ENCODE measurements around the gene CTSV. TPM values are rescaled to one million over a fixed set of nuclear protein-coding genes. Genes with fewer than 3 reads are reported as not detected.
"Not testable (repeated sequence)": the region's sequence is repeated elsewhere in the genome, so short reads cannot be mapped to it uniquely, and the experiment has no call there.

Gene CTSV
- 6.7 and 11.3 TPM in 2 replicates for total RNA-seq (ENCODE audit: low replicate concordance)
- long read RNA-seq, transcript CTSV-201 (8 exons, 1,546 nt), result major isoform, 85 of 92 reads
- long read RNA-seq, partial matches to known transcripts, result 1 of 92 reads
- long read RNA-seq, other reads (novel, unspliced or antisense), result 6 of 92 reads

DNA sequence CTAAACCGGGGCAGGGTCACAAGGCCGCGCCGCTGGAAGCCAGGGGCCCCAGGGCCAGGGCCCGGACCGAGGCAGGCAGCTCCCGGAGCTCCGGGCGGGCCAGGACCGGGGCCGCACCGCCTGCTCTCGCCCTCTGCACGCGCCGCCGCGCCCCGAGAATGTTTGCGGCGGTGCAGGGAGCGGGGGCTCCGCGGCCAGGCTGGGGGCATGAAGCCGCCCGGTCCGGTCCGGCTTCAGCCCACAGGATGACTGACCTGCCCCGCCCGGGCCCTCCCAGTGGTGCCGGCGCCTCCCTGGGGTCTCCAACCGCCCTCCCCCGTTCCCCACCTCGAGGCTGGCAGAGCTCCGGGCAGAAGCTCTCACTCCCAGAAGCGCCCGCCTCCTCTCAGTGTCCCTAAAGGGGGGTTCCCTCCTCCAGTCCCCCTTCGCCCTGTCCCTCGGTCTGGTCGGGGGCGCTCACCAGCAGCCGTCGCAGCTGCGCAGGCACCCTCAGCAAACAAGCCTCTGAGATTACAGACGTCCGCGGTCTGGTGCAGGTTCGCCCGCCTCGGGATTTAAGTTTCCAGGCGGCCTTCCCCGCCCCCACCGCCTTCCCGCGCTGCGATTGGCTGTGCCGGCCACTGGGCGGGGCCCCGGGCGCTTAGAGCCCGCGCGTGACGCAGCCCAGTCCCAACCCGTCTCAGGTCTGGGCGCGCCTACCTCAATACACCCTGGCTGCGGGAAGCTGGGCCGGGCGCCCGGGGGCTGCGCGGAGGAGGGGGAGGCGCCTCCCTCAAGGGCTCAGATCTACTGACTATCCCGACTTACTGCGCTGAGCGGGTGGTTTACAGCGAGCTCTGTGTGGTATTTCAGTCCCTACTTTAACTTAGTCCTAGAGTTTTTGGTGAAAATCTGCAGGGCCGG lies at the start of gene CTSV:
TSS of gene CTSV (minus strand) at position 532 of the 903 bp plus-strand sequence. CDS start 1,099 bp downstream, outside the sequence.
- Mint-ChIP-seq H3K4me3 (peak within 1 kb of the TSS; percentile 95), H3K4me1 (ENCODE audit: unreplicated experiment) (peaks cover 12% of the 10 kb centered on the region), H3K27ac (peak within 1 kb of the TSS; percentile 91), H3K9me3 (no peaks in the 10 kb centered on the region), H3K27me3 (peaks cover 34% of the 10 kb centered on the region), H3K36me3 (no peaks in the 10 kb centered on the region)
- TF ChIP-seq CTCF (conservative IDR thresholded peaks at IDR 0.05), result no peak
- peak; percentile 91 for DNase-seq (ENCODE audit: extremely low spot score, unreplicated experiment)

GRCh38 chr9:97087668-97088215 lies 48.8 kb upstream of the CTSV start:
- DNase-seq (ENCODE audit: extremely low spot score, unreplicated experiment); H3K27ac Mint-ChIP-seq; H3K27me3 Mint-ChIP-seq; H3K4me3 Mint-ChIP-seq; H3K36me3 Mint-ChIP-seq; H3K4me1 Mint-ChIP-seq (ENCODE audit: unreplicated experiment); H3K9me3 Mint-ChIP-seq: not testable (repeated sequence)

DNA sequence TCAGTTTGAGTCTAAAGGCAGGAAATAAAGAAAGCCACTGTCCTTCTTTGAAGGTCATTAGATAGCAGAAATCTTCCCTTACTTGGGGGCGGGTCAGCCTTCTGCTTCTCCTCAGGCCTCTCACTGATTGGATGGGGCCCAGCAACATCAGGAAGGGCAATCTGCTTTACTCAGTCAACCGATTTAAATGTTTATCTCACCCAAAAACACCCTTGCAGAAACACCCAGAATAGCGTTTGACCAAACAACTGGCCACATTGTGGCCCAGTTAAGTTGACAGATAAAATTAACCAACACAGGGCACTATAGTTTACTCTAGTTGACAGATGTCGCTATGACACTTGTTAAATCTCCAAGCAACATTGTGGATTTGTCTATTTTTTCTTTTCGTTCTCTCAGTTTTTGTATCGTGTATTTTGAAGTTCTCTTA lies 45.6 kb upstream of the CTSV start:
- not testable (repeated sequence) for H3K36me3 Mint-ChIP-seq, H3K9me3 Mint-ChIP-seq, H3K27ac Mint-ChIP-seq

DNA sequence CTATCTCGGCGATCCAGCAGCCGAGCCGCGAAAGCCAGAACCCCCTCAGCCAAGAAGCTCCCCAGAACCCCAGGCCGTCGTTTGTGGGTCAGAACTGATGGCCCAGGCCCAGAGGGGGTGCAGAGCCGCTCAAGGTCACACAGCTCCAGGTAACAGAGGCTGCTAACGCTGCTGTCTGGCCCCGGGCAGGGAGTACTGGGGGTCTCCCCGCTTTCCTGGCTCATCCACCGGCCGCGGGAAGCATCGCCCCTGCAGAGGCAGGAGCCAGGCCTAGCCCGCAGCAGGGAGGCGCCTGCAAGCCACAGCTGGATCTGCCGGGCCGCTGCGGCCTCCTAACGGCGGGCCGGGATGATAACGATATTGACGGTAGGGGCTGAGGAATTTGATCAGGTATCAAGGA lies 39.4 kb upstream of the CTSV start:
- no peaks in the 10 kb centered on the region for H3K9me3 Mint-ChIP-seq

More for the DNA sequence above, 45.6 kb upstream of the CTSV start:
- H3K27me3 Mint-ChIP-seq, result peaks cover 18% of the 10 kb centered on the region
- DNase-seq (ENCODE audit: extremely low spot score, unreplicated experiment); H3K4me1 Mint-ChIP-seq (ENCODE audit: unreplicated experiment); H3K4me3 Mint-ChIP-seq: not testable (repeated sequence)

DNA sequence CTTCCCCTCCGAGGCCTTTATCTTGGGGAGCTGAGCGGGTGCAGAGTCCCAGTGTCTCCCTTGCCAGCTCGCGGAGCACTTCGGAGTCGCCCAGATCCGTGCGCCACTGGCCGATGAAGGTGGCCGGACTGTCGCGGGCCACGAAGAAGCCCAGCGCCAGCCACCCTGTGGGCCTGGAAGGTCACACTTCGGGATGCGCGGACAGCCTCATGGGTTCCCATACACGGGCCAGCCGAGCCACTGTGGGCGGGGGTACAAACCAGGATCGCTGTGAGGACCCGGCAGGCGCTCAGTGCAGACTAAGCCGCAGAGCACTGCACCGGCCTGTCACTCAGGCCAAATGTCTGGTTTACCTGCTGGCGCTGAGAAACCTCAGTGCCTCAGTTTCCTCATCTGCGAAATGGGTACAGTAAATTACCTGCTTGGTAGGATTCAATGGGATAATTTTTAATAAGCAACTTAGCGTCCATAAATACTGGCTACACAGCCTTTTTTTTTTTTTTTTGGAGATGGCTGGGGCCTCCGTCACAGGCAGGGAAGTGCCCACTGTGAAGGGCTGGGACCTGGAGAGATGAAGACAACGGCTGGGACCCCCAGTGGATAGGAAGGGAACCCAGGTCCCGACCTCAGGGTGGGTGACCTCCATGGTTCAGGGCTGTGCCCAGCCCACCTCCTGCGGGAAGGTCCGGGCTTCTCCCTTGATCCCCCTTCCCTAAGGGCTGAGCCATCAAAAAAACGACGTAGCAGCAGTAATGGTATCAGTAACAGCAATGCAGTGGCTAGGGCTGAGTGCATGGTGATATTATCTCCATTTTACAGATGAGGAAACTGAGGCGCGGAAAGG lies 38.7 kb upstream of the CTSV start:
- no peaks in the 10 kb centered on the region for H3K36me3 Mint-ChIP-seq
- no peak for DNase-seq (ENCODE audit: extremely low spot score, unreplicated experiment)
- no peaks in the 10 kb centered on the region for H3K9me3 Mint-ChIP-seq
- no peak overlapping the region for H3K4me3 Mint-ChIP-seq
- no peak overlapping the region for H3K27ac Mint-ChIP-seq
- H3K4me1 Mint-ChIP-seq (ENCODE audit: unreplicated experiment), result peaks cover 6% of the 10 kb centered on the region
- peaks cover 30% of the 10 kb centered on the region for H3K27me3 Mint-ChIP-seq
- TF ChIP-seq CTCF (conservative IDR thresholded peaks at IDR 0.05), result no peak

More for the DNA sequence above, 39.4 kb upstream of the CTSV start:
- Mint-ChIP-seq H3K27me3 (peaks cover 26% of the 10 kb centered on the region), H3K4me3 (no peak overlapping the region), H3K27ac (no peak overlapping the region), H3K36me3 (no peaks in the 10 kb centered on the region), H3K4me1 (ENCODE audit: unreplicated experiment) (peaks cover 6% of the 10 kb centered on the region)
- TF ChIP-seq CTCF (conservative IDR thresholded peaks at IDR 0.05), result no peak
- no peak for DNase-seq (ENCODE audit: extremely low spot score, unreplicated experiment)

DNA sequence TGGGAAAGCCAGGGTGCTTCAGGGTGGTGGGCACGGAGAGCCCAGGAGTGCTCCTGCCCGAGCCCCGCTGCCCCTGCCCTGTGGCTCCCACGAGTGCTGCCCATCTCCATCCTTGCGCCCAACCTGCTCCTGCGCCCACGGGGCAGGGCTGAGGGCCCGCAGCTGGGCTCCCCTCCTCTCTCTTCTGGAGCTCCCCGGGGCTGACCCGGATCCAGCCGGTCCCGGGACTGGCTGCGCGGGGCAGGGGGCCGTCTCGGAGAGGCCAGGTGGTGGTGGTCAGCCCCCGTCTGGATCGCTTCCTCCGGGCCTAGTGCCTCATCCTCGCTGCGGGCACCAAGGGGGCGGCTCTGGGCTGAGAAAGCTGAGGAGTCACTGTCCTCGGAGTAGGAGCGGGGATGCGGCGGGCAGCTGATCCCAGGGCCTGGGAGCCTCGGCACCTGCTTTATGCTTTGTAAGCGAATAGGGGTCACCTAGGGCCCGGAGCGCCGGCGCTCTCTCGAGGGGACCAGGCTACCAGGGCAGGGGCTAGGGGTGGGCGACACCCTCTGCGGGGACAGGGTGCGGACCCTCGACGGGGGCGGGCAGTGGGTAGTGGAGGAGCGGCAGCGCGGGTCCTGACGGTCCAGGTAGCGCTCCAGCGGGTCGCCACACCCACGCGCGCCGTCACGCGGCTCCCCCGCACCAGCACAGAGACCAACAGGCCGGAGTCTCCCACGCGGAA lies 37.9 kb upstream of the CTSV start:
- H3K4me1 Mint-ChIP-seq (ENCODE audit: unreplicated experiment); H3K9me3 Mint-ChIP-seq; DNase-seq (ENCODE audit: extremely low spot score, unreplicated experiment); H3K36me3 Mint-ChIP-seq; H3K4me3 Mint-ChIP-seq; H3K27ac Mint-ChIP-seq: not testable (repeated sequence)
- peaks cover 26% of the 10 kb centered on the region for H3K27me3 Mint-ChIP-seq
